GDM1 (cell line): ENCODE data around the gene DIP2C.
"Not testable (repeated sequence)": the region's sequence is repeated elsewhere in the genome, so short reads cannot be mapped to it uniquely, and the experiment has no call there.

Experiments
- DNase-seq: peaks from one replicate; lab custom pipeline; 2025; lab: John Stamatoyannopoulos, UW

The DIP2C gene, protein sequence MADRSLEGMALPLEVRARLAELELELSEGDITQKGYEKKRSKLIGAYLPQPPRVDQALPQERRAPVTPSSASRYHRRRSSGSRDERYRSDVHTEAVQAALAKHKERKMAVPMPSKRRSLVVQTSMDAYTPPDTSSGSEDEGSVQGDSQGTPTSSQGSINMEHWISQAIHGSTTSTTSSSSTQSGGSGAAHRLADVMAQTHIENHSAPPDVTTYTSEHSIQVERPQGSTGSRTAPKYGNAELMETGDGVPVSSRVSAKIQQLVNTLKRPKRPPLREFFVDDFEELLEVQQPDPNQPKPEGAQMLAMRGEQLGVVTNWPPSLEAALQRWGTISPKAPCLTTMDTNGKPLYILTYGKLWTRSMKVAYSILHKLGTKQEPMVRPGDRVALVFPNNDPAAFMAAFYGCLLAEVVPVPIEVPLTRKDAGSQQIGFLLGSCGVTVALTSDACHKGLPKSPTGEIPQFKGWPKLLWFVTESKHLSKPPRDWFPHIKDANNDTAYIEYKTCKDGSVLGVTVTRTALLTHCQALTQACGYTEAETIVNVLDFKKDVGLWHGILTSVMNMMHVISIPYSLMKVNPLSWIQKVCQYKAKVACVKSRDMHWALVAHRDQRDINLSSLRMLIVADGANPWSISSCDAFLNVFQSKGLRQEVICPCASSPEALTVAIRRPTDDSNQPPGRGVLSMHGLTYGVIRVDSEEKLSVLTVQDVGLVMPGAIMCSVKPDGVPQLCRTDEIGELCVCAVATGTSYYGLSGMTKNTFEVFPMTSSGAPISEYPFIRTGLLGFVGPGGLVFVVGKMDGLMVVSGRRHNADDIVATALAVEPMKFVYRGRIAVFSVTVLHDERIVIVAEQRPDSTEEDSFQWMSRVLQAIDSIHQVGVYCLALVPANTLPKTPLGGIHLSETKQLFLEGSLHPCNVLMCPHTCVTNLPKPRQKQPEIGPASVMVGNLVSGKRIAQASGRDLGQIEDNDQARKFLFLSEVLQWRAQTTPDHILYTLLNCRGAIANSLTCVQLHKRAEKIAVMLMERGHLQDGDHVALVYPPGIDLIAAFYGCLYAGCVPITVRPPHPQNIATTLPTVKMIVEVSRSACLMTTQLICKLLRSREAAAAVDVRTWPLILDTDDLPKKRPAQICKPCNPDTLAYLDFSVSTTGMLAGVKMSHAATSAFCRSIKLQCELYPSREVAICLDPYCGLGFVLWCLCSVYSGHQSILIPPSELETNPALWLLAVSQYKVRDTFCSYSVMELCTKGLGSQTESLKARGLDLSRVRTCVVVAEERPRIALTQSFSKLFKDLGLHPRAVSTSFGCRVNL (N-terminal part only)

DNA sequence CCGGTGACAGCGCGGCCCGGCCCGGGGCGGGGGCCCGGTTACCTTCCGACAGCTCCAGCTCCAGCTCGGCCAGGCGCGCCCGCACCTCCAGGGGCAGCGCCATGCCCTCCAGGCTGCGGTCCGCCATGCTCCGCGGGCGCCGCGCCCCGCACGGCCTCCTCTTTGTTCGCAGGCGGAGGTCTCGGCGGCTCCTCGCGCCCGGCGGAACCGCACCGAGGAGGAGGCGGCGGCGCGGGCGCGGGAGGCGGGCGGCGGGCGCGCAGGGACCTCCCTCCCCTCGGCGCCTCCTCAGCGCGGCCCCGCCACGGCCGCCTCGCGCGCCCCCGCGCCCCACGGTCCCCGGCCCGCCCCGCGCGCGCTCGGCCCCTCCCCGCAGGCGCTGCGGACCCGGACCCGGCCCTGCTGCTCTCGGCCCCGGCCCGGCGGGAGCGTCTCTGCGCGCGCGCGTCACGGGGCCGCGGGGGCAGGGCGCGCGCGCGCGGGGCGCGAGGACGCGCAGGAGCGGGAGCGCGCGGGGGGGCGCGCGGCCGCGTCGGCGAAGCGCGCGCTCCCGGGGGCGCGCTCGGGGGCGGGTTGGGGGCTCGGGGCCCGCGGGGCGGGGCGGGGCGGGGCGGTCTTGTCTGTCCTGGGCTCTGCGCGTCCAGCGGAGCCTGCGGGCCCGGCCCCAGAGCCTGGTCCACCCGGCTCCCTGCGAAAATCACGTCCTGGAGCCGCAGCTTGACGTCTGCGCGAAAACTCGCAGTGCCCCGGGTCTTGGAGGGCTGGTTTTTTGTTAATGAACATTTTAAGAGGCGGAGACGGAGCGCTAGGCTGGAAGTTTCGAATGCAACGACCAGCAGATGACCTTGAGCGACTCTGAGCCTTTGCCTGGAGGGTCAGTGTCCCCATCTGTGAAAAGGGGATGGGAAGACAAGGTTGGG, at the start of gene DIP2C:
Gene DIP2C (minus strand): TSS at position 217 of the 920 bp plus-strand sequence. CDS start 90 bp downstream, at position 127.
- no peak for DNase-seq

DNA sequence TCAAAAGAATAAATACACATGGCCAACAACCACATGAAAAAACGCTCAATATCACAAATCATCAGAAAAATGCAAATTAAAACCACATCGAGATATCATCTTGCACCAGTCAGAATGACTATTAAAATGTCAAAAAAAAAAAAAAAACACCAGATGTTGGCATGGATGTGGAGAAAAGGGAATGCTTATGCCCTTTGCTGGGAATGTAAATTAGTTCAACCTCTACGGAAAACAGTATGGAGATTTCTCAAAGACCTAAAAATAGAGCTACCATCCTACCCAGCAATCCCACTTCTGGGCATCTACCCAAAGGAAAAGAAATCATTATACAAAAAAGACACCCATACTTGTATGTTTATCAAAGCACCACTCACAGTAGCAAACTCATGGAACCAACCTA, 45.0 kb upstream of the DIP2C start:
- DNase-seq = no peak

DNA sequence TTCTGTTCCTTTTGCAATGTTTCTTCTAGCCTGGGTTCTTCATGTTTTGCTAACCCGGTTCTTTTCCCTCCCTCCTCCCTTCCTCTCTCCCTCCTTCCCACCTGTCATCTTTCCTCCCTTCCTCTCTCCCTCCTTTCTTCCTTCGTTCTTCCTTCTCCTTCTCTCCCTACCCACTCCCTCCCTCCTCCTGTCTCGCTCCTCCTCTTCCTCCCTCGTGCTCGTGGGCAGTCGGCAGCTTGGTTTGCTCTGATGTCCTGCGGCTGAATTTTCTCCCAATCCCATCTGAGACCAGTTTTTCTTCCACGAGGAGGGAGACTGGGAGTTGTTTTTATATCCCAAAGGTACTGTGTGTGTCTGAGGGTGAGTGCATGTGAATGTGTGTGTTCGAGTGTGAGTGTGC, 43.6 kb upstream of the DIP2C start:
- no peak for DNase-seq

DNA sequence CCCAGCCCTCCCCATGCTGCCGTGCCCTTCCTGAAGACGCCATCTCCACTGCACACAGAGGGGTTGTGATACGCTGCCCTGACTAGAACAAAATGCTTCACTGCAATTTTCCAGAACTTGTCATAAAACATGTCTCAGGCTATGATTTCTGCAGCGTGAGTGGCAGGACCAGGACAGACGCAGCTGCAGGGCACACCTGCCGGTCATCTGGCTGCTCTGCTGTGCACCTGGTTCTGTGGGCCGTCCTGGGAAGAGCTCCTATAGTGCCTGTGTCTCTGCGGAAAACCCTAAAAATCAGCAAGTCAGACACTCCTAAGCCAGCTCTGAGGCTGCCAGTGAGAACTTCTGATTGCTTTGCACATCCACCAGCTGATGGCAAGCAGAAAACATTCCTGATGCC, 39.7 kb upstream of the DIP2C start:
- no peak for DNase-seq

DNA sequence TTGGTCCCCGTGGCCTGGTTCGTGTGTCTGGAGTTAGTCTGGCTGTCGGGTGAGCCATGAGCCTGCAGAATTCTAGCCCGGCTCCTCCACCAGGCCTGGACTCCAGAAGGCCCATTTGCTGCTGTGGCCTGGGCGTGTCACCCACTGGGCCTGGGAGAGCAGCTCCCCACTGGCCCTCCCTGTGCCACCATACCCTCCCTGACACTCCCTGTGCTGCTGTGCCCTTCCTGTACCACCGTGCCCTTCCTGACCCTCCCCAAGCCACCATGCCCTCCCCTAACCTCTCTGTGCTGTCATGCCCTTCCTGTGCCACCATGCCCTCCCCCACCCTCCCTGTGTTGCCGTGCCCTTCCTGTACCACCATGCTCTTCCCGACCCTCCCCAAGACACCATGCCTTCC, 39.1 kb upstream of the DIP2C start:
- DNase-seq = no peak

DNA sequence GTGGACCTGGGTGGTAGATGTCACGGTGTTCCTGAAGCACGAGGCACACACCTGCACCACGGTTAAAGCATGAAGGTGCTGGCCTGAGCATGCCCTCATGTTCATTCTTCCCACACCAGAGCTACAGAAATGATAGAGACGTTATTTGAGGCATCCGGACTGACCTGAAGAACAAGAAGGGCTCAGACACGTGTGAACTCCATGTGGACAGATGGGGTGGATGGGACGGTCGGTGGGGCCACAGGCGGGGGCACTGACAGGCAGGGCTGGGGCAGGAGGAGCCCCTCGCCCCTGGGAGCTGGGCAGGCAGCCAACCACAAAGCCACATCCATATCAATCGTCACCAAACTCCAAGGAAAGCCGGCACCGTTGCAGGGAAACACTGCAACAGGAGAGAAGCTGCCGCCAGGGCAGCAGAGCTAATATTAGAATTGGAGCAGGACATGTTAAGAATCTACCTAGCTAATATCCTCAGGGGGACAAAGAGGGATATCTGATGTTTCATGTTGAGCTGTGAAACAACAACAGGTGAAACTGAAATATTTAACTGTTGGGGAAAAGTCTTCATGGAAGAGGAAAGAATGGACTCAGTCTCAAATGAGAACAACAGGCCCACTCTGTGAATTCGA, 37.8 kb upstream of the DIP2C start:
- DNase-seq = no peak

DNA sequence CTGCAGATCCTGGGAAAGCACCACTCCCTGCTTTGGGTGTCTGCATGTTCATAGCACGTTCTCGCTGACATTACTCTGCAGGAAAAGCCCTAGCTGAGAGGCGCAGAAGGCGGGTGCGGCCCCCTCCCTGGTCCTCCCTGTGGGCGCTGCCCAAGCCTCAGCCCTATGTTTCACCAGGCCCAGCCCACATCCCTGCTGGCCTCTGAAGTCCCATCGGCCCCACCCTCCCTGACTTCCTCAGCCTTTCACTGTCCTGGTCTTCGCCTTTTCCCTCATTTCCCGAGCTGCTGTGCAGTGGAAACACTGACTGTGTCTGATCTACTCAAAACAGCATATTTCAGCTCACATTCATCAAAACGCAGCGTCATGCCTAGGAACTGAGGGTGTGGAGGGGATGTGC, 36.3 kb upstream of the DIP2C start:
- DNase-seq = no peak

DNA sequence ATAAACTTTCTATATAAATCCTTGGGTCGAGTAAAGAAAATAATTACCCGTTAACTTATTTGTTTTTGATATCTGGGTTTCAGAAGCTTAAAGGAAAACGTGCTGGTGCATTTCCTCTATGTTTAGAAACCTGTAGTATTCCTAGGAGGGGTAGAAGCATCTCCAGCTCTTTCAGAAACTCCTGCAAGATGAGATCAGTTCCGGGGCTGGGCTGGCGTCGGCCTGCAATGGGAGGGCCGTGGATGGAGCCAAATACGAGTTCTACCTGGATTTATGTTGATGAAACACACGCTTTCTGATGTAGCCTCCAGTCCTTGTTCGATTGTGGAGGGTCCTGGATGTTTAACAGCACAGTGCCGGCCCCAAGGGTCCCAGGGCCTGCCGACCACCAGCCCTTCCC, 35.8 kb upstream of the DIP2C start:
- no peak for DNase-seq

DNA sequence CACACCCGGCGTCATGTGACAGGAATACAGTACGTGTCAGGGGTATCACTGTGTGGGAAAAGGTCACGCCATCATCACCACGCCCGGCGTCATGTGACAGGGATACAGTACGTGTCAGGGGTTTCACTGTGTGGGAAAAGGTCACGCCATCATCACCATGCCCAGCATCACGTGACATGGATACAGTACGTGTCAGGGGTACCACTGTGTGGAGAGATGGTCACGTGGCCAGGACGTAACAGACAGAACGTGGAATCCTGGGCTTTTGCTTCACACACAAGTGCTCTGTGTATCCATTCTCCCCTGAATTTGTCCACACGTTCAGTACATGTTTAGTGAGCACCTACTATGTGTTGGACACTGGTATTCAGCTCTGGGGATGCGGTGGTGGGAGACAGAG, 34.5 kb upstream of the DIP2C start:
- DNase-seq = no peak

DNA sequence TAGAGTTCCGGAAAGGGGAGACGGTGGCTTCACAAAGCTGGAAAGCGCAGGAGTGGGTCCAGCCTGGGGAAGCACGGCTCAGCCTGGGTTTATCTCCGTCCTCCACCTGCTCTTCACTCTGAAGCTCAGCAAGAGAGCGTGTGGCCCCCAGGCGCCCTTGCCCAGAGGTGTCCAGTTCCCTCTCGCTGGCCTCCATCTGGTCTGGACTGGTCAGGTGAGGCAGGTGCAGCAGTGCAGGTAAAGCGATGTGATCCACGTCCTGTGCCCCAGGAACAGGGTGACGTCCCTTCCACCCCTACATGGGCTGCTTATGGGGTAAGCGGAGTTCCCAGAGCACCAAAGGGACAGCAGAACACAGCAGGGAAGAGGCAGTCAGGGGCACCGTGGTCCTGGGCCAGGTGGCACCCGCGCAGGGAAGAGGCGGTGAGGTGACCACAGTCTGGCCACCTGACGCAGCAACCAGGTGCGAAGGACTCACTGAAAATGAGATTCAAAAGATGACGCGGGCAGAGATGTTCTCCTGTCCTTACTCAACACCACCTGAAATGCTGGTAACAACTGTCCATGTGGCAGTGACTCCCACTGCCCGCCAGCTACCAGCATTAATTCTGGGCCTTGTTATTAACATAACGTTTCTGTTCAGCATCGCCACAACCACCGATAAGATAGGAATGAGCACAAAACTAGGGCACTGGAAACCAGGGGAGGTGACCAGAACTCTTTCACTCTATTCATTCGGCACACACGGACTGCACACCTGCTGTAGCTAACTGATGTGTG, 33.0 kb upstream of the DIP2C start:
- DNase-seq = no peak

DNA sequence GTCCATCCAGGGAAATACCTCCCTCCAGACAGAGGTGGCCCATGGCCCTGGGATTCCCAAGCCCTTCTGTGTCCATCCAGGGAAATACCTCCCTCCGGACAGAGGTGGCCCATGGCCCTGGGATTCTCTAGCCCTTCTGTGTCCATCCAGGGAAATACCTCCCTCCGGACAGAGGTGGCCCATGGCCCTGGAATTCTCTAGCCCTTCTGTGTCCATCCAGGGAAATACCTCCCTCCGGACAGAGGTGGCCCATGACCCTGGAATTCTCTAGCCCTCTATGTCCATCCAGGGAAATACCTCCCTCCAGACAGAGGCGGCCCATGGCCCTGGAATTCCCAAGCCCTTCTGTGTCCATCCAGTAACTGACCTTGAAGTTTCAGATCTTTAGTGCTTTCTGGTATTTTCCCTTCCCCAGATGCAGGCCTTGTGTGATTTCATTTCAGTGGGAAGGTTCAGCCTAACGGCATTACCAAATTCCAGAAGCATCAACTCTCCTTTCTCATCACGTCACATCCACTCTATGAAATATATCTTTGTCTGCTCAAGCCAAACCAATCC, 28.8 kb upstream of the DIP2C start:
- no peak for DNase-seq

DNA sequence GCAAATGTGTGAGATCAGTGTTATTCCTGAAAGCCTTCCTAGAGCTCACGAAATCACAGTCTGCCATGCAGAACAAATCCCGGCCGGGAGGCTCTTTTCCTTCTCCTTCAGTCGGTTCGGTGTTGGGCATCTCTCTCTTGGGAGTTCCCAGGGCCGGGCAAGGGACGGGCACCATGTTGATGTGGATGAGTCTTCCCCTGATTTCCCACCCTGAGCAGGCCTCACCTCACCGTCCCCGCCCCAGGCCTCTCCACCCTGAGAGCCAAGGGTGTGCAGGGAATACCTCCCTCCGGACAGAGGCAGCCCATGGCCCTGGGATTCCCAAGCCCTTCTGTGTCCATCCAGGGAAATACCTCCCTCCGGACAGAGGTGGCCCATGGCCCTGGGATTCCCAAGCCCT, 28.0 kb upstream of the DIP2C start:
- DNase-seq = no peak

DNA sequence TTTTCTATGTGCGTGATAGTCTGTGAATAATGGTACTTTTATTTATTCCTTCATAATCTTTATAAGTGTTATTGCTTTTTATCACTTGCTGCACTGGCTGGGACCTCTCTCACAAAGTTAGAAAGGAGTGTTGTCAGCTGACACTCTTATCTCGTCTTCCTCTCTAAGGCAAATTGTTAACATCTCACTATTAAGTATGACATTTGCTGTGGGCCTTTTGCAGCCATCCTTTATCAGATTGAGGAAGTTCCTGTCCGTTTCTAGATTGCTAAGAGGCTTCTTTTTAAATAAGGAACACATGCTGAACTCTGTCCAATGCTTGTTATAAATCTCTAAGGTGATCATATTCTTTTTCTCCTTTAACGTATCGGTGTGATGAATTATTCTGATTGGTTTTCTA, 27.4 kb upstream of the DIP2C start:
- DNase-seq = no peak

DNA sequence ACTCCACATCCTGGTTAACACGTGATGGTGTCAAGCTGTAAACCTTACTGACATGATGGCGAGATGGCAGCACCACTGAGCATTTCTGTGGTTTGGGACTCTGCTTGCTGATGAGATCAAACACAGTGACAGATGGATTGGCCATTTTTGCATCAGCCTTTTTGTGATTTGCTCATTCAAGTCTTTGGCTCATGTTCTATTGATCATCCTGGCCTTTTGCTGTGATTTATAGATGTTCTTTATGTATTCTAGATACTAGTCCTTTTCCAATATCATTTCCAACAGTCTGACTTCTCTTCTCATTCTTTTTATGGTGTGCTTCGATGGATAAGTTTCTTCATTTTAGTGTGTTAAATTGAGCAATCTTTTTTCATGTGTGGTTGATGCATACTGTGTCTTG, 24.7 kb upstream of the DIP2C start:
- DNase-seq = no peak

DNA sequence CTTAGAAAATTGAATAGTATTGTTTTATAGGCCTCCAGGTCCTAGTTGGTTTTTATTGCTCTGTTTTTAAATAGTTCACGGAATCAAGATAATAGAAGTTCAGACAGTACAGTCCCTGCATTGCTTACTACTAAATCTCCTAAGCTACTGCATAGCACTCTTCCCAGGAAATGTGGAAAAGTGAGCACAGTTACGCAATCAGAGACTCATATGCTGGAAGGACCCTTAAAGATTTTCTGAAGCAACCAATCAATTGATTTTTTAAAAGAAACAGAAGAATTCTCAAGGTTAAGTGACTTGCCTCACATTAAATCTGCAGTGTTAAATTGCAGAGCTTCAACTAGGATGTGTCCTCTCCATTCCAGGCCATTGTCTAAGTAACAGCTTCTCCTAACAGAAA, 23.1 kb upstream of the DIP2C start:
- no peak for DNase-seq

DNA sequence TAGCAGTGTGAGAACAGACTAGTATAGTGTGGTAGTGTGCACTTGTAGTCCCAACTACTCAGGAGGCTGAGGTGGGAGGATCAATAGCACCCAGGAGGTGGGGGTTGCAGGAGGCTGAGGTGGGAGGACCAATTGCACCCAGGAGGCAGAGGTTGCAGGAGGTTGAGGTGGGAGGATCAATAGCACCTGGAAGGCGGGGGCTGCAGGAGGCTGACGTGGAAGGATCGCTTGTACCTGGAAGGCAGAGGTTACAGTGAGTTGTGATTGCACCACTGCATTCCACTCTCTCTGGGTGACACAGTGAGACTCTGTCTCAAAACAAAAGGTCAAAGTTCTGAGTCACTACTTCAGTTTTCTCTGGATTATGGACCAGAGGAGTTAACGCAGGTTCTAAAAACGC, 22.6 kb upstream of the DIP2C start:
- DNase-seq = no peak

DNA sequence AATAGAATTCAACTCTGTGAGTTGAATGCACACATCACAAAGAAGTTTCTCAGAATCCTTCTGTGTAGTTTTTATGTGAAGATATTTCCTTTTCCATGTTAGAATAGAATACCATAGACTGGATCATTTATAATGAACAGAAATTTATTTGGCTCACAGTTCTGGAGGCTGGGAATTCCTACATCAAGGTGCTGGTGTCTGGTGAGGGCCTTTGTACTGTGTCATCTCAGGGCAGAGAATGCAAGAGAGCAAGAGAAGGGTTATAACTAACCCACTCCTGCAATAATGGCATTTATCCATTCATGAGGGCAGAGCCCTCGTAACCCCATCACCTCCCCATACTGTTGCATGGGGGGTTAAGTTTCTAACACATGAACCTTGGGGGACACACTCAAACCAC, 18.4 kb upstream of the DIP2C start:
- DNase-seq = no peak

DNA sequence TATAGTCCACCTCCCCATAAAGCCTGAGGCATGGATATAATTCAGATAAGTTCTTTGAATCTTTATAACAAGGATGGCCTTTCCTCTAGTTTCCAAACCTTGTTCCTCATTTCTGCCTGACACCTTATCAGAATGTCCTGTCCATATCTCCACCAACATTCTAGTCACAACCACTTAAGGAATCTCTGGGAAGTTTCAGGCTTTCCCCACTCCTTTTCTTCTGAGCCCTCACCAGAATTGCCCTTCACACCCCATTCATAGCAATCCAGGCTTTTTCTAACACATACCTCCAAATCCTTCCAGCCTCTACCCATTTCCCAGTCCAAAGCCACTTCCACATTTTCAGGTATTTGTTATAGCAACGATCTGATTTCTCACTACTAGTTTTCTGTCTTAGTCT, 18.0 kb upstream of the DIP2C start:
- DNase-seq = no peak

DNA sequence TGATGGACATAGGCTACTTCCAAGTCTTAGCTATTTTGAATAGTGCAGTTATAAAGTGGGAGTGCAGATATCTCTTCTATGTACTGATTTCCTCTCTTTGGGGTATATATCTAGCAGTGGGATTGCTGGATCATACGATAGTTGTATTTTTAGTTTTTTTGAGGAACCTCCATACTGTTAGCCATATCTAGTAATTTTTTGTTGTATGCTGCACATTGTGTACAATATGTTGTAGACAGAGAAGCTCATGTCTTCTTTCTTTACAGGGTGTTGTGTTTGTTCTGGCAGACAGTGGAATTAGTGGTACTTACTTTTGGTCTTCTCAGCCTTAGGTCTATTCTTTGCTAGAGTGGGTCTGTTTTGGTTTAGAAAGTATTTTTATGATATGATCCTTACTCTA, 13.7 kb upstream of the DIP2C start:
- DNase-seq = no peak

DNA sequence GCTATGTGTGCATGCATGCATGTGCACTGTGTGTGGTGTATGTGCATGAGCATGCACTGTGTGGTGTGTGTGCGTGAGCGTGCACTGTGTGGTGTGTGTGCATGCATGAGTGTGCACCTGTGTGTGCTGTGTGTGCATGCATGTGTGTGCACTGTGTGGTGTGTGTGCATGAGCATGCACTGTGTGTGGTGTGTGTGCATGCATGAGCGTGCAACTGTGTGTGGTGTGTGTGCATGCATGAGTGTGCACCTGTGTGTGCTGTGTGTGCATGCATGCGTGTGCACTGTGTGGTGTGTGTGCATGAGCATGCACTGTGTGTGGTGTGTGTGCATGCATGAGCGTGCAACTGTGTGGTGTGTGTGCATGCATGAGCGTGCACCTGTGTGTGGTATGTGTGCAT, 10.7 kb upstream of the DIP2C start:
- DNase-seq = not testable (repeated sequence)
